ENCODE measurements around the gene CHRDL1.
"Not testable (repeated sequence)": the region's sequence is repeated elsewhere in the genome, so short reads cannot be mapped to it uniquely, and the experiment has no call there.

The CHRDL1 gene, protein sequence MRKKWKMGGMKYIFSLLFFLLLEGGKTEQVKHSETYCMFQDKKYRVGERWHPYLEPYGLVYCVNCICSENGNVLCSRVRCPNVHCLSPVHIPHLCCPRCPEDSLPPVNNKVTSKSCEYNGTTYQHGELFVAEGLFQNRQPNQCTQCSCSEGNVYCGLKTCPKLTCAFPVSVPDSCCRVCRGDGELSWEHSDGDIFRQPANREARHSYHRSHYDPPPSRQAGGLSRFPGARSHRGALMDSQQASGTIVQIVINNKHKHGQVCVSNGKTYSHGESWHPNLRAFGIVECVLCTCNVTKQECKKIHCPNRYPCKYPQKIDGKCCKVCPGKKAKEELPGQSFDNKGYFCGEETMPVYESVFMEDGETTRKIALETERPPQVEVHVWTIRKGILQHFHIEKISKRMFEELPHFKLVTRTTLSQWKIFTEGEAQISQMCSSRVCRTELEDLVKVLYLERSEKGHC

DNA sequence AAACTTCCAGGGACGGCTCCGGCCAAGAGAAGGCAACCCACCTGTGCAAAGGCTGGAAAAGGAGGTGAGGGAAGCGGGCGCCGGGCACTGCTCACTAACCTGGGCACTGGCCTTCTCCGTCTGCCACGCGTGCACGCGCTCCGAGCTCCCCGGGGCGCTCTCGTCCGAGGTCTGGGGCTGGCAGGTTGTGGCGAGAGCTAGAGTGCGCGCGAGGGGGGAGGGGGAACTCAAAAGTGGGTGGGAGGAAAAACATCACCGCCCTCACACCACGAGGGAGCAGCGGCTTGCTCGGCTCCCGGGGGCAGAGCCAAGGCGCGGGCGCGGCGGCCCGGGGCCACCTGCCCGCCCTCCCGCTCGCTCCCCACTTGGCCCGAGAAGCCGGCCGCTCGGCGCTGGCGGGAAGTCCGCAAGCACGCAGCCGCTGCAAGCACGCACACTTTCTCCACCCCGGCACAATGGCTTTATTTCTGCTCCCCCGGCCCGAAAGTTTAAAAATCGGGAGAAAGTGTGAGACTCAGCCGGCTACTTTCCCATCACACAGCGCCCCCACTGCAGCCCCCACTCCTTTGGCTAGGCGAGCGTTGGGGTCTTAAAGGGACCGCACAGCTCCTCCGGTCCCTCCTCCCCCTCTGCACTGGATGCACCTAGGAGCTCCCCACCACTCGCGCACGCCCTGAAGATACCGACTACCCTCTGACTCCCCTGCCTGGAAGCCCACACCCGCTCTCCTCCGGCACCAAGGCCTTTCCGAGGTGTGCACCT, at the start of gene CHRDL1:
CHRDL1 (minus strand) TSS at position 173 of the 762 bp plus-strand sequence. CDS start 3,636 bp downstream, outside the sequence.
- no peak for DNase-seq

DNA sequence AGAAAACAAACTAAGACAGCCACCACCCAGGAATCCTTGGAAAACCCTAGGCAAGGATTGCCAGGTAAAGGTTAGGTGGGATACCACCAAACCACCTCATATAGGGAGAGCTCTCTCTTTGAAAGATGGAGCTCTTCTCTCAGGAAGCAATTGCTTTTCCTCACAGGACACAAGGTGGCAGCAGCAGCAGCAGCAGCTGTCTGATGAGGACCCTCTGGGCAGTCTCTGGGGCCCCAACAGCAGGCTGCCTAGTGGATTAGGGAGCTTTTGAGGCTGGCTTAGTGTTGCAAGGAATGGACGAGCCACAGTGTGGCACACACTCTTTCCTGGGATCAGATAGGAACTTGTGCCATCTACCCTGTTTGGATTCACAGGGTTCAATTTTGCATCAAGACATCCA, 41.4 kb upstream of the CHRDL1 start:
- DNase-seq: no peak

DNA sequence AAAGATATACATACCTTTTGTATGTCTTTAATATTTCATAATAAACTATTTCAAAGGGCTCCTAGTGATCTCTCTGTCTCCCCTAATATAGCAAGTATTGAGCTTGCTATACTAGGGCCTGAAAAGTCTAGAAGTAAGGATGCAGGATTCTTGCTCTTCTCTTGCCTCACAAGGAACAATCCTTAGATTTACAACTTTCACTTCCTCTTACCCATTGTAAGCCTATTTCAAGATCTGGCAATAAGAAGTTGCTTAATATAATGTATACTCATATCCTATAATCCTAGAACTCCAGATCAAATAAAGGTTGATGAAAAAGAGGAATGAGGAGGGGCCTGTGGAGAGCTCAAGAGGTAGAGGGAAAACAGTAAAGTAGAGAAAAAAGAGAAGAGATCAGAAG, 40.8 kb upstream of the CHRDL1 start:
- no peak for DNase-seq

DNA sequence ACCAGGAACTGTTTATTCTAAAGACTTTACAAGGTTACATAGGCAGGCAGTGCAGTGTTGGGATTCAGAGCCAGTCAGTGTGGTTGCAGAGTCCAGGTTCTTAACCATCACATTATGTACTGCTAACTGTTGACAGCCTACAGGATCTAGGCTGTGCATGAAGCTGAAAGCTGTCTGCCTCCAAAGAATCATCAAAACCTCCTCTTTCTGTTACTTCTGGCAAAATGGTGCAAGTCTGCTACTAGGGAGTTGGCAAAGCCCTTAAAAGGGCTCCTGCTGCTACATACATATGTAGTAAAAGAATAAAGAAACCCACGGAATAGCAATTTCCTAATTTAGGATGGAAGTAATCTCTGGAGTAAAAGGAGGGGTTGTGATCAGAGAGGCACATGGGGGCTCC, 40.4 kb upstream of the CHRDL1 start:
- no peak for DNase-seq

DNA sequence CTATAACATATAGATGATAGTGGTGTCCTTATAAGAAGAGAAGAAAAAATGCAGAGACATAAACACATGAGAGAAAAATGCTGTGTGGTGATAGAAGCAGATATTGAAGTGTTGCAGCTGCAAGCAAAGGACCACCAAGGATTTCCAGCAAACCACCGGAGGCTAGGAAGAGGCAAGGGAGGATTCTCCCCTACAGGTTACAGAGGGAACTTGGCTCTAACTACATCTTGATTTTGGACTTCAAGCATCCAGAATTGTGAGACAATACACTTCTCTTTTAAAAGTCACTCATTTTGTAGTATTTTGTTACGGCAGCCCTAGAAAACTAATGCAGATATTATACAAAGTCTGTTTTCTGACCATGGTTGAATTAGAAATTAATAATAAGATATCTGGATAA, 30.4 kb upstream of the CHRDL1 start:
- DNase-seq: no peak

DNA sequence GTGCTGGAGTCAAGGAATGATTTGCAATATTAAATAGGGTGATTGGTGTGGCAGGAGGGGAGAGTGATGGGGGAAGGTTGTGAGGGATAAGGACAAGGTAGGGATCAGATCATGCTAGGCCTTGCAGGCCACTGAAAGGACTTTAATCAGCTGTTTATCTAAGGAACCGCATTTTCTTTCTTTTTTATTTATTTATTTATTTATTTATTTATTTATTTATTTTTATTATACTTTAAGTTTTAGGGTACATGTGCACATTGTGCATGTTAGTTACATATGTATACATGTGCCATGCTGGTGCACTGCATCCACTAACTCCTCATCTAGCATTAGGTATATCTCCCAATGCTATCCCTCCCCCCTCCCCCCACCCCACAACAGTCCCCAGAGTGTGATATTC, 20.9 kb upstream of the CHRDL1 start:
- DNase-seq: not testable (repeated sequence)

DNA sequence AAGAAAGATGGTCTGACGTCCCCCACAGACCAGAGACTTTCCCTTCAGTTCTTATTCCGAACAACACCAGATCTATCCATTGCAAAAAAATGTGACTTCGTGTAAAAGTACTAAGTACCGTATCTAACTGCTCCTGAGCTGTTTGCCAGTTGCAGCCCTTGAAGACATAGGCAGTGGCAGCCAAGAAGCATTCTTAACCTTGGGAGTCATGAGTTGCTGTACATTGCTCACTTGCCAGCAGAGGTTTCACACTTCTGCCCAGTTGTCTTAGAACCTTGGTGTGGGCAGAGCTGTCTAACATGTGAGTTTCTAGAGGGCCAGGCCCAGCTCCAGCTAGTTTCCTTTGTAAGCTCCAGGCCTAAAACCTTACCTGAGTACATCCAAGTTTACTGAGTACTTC, 10.5 kb upstream of the CHRDL1 start:
- DNase-seq: no peak

DNA sequence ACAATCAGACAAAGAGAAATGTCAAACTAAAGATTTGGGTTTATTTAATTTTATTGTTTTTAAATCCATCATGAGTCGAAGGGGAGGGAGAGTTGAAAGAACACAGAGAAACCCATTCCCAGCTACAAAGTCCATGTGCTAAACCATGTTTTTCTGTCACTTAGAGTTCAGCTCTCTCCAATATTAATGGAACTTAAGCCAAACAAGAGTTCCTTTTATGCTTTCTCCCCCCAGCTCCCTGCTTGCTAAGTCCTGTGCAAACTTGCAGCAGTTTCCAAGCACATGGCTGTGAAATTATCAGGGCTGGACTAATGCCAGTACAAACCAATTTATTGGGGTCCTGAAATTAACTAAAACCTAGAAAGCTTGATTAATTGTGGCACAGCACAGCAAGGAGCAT, 9.7 kb upstream of the CHRDL1 start:
- DNase-seq: no peak

DNA sequence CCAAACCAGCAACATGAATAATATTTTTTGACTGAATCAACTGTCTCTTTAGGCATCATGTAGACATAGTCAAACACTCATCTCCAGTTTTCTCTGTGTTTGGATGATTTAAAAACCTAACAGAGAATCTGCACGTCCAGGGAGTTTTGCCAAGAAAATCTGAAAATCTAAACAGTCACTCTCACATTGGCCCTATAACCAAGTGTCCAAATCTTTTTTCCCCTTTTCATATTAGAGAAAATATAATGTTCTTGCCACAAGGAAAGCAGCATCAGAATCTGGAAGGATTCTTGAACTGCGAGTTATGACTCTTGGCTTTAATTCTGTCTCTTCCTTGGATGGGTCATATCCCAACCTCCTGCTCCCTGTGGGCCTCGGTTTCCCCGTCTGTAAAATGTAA, 8.8 kb upstream of the CHRDL1 start:
- DNase-seq: no peak

DNA sequence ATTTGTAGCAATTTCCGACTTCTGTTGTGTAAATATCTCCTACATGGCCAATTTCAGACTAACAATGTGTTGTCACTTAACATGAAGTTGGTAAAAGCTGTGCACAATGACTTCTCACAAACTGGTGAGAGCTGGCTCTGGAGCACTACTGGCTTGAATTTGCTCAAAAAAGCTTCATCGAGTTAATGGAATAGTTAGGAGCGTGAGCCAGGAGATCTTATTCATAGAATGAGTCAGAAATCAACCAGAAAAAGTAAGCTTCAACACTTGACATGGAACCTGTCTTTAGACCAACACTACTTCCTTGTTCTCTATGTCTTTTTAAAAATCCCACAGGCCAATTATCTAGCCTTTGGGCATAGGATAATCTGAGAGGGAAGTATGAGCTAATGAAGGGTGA, 7.9 kb upstream of the CHRDL1 start:
- no peak for DNase-seq

DNA sequence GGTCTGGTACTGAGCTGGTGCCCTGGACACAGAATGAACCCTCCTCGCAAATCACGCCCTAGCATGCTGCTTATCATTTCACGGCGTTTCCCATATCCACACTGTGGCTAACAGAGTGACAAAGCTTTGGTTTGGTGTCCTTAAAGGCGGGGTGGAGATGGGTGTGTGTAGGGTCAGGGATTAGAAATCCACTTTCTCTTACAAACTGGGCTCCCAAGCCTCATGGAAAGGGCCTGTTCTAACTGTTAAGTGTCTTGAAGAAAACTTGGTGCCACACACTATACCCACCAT, 735 bp upstream of the CHRDL1 start:
- no peak for DNase-seq

DNA sequence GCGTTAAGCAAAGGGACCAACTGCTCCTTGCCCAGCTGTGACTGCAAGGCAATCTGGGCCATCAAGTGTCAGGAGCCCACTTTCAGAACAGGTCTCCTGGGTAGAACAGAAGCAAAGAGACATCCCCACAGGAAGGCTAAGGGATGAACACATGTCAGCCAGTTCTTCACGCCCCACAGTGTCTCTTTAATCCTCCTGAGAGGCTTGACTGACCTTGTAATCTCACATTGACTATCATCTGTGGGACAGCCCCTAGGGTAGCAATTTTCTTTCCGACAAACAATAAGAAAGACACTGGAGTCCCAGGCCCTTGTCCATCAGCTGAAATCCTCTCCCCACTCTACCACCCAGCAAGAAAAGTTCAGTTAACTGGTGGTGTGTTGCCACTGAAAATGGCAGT, 1.0 kb downstream of the CHRDL1 start:
- no peak for DNase-seq

DNA sequence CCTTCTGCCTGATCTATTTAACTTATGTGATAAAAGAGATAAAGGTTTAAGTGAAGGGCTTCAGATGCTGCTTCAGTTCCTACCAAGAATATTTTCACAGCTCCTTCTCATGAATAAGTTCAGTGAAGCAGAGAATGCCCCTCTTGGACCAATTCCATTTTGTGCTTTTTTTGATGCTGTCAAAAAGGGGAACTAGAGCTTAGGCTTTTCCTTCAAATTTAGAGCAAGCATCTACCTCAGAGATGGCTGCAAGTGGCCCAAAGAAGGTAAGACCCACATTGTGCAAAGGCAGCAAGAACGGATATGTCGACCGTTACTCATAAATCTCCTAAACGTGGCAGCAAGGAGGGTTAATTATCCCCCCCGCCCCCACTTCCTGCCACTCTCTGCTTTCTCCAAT, 4.5 kb downstream of the CHRDL1 start:
- no peak for DNase-seq

DNA sequence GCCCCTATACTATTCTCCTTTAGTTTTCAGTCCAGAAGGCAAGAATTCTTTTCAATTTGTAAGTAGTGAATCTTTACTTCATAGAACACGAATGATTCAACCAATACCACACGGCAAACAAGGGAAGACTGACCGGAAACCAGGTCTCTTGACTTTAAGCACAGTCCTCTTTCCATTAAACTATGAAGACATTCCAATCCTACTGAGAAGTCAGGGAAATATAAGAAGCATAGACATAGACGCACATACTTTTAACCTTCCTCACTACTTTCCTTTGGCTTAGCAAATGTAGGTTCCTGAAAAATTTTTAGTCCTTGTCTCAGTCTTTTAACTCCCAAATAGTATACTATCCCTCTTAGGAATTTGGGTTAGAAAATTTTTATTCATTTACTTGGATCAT, 9.1 kb downstream of the CHRDL1 start:
- DNase-seq: no peak

DNA sequence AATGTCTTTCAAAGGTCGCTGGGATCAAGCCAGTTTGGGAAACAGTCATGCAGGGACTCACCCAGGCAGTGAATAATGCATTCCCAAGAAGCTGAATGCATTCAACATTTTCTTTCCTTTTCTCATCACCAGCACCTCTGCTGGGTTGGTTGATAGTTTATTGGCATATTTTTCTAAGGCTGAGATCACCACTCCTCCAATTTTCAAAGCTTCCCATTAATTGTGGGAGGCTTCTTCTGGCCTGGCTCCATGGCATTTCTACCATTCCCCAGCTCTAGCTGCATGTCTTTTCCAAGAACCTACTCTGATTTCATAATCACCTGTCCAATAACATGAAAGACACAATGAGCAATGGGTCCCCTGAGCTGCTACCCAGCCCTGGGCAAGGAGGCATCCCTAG, 35.8 kb downstream of the CHRDL1 start:
- no peak for DNase-seq

DNA sequence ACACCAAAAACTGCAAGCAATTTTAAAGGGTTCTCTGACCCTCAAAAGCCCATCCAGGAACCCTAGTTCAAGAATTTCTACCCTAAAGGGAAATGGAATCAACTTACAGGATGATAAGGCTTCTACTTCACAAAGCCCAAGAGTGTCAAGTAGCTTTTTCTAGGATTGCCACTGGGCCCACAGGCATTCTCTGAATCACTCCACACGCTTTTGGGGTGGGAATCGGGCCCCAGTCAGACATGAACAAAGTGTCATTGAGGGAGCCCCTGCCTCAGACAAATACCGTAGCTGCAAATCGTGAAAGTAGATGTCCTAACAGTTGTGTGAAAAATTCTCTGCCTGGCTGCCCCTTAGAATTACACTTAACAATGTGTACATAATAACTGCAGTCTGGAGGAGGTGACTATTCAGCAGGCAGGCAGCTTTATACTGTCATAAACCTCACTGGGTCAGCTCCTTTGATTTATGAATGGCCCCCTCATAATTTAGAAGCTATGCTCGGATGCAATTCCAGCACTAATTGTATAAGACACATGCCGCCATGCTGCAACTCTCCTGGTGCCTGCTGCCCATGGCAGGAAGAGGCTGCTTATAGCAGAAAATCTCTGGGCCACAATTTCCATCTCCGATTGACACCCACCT, 36.7 kb downstream of the CHRDL1 start:
- DNase-seq: no peak

DNA sequence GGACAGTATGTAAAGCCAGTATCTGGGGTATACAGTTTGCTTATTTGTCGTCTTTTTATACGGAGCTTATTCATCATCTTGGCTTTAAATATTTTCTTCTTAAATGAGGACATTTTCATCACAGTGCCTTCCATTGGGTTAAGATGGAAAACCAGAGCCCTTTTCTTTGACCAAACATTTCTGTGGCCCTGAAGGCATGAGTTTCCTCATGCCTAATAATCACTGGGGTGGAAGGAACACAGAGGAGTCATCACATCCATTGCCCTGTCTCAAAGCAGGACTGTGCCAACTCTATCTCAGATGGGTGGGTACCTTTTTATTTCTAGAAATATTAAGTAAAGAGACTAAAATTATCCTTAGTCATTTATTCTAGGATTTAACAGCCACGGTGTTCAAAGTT, 40.0 kb downstream of the CHRDL1 start:
- no peak for DNase-seq

DNA sequence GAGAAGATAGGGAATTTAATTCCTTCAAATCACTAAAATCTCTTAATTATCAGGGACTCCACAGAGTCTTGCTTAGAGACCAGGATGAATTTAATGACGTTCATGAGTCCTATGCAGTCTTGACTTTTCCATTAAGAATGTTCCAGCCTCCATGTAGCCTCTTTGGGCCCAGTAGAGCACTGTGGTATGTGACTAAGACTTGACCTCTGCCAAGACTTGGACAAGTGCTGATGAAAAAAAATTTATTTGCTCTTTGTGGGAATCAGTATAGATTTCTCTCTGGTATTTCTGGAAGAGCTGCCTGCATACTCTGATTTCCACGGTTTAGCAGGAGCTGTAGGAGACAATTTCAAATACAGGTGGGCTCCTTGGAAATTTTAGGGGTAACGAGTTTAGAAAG, 40.6 kb downstream of the CHRDL1 start:
- no peak for DNase-seq

DNA sequence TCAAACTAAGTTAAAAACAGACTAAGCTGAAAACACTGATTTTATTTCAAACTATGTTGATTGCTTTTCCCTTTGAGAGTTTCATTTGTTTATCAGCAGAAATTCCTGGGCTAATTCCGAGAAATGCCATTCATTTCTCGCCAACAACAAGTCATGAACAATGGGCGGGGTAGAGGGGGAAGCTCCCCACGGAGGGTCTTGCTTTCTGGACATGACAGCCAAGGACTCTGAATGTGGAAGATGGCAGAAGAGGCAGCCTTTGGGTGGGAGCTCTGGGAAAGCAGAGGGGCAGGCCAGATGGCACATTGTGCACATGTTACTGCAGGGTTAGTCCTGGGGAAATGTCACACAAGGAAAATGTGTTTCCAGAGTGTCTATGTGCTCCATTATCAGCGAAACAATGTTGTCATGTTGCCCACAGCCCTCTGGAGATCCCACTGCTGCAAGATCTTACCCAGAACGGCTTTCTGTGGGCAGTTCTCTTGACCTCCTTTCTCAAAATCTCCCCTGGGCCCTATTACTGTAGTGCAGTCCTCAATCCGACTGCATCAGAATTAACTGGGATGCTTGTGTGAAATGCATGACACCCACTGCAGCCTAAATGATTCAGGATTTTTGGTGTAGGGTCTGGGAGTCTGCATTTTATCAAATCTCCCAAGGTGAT, 45.0 kb downstream of the CHRDL1 start:
- DNase-seq: no peak

DNA sequence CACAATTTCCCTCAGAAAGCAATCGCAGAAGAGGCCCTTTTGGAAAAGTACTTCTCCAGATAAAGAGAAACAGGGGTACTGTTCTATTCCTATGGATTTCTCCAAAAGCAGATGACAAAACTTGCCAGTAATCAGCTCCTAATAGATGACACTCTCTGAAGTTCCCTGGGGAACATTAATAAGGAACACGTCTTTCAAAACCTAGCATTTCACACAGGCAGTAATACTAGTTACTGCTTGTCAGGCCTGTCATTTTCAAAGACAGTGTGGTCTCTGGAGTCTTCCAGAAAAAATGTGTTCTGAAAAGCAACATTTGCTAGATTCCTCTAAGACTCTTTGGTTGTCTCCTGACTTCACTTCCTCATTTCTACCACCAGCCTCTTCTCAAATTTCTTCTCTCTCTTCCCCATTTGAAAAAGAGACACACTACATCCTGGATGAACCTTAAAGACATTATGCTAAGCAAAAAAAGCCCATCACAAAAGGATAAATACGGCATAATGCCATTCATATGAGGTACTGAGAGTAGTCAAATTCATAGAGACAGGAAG, 47.3 kb downstream of the CHRDL1 start:
- DNase-seq: no peak

DNA sequence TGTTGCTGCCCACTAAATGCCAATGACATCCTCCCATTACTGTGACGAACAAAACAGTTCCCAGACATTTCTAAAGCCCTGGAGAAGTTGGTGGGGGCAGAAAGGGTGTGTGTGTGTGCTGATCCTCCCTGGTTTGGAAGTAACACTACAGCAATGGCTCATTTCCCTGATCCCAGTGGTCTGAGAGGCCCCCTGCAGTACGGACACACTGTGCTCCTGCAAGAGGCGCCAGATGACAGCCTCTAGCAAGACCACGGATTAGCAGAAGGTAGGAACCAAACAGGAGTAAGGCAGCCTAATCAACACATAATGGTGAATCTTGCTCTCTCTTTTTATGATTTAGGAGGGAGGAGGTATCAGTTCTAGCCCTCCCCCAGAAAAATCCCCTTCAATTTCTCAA, 49.6 kb downstream of the CHRDL1 start:
- DNase-seq: no peak

DNA sequence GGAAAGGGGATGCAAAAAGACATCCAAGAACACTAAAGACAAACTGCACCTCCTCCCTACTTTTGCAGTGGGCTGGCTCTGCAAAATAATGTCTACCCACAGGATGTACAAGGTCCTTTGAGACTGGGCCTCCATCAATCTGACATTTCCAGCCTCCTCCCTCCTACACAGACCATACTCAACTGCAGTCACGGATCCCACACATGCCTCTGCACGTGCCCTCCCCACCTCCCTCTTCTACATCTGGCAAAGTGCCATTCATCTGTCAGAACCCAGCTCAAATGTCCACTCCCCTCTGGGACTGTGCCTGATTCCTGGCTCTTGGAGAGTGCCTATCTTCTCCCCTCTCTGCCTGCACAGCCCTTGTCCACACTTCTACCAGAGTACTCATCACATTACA, 50.3 kb downstream of the CHRDL1 start:
- no peak for DNase-seq

DNA sequence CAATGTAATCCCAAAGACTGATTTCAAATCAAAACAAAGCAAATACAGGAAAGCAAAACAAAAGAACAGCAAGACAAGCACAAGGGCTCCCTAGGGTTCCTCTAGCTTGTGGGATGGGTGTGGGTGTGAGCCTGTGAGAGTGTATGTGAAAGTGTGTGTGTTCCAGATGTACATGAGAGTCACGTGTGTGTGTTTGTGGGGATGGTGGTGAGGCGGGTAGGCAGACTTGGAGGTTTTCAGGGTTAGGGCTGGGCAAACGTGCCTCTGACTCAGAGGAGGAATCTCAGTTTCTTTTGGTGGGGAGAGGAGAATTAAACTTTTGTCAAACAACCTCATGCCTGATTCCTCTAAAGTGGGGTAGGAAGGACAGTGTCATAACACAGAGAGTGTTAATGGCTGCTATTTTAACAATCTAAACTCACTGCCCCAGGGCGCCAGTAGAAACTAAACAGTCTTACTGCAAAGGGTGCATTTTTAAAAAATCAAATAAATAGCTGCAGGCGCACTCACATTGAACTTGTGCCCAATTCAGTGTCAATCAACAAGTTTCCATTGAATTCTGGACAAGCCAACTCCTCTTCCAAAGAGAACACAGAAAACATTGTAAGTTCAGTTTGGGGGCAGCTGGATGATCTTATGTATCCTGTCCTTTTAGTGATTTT, 51.8 kb downstream of the CHRDL1 start:
- no peak for DNase-seq

Data from stimulated activated naive CD4-positive, alpha-beta T cell treated with Interleukin-2 at 50 U/mL for 16 hours (primary cell).